GM21447 (cell line): ENCODE results near the gene KCNJ8.
"Not testable (repeated sequence)": the region's sequence is repeated elsewhere in the genome, so short reads cannot be mapped to it uniquely, and the experiment has no call there.

Experiments
- ATAC-seq: cut with Tn5 transposase; IDR thresholded peaks from one replicate; pipeline ENCODE4 v1.9.1; 2021; ENCODE audit not compliant: unreplicated experiment

Gene KCNJ8

DNA sequence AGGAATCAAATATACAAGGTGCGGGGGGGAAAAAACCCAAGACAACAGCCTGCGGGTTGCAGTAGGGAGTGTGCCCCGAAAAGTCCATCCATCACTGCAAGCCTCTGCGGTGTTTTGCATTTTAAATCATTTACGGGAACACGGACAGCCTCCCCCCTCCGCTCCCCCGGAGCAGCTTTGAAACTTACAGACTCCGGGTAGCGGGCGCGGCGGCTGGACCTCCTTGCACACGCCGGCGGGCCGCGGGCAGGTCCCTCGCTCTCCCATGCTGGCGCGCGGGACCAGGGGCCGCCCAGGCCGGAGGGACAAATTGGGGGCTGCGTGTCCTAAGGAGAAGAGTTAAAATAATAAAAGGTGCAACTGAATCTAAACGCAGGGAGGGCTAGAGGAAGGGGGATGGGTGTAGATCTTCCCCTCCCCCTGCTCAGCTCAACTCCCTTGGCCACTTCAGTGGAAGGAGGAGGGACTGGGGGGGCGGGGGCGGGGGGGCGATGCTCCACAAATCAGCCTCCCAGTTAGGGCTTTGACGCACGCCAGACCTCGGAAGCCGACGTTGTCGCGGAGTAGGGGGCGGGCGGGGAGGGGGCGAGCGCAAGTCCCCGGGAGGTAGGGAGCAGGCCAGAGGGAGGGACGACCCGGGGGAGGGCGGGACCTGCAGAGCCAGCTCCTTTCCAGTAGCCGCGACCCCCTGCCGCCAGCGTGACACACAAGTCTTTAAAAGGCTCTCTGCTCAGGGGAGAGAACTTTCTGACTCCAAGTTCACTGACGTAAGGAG is at the start of gene KCNJ8:
Gene KCNJ8 (minus strand): TSS at position 349 of the 775 bp plus-strand sequence. CDS start 1,090 bp downstream, outside the sequence.
- no peak for ATAC-seq

DNA sequence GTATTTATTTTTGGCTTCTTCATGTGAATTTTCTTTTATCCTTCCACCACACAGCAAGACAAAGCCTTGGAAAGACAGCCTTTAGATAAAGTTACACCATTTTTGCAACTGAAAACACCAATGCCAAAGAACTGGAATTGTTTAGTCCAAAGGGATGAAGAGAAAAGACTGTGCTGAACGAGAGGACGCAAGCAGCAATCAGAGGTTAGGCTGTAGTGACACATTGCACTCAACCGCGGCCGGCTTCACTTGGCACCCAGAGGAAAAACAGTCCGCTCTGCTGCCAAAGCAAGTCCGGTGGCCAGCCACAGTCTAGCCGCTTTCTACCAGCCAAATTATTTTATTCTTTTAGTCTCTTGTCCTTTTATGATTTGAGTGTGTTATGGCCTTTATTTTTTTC is 49.1 kb upstream of the KCNJ8 start:
- no peak for ATAC-seq

DNA sequence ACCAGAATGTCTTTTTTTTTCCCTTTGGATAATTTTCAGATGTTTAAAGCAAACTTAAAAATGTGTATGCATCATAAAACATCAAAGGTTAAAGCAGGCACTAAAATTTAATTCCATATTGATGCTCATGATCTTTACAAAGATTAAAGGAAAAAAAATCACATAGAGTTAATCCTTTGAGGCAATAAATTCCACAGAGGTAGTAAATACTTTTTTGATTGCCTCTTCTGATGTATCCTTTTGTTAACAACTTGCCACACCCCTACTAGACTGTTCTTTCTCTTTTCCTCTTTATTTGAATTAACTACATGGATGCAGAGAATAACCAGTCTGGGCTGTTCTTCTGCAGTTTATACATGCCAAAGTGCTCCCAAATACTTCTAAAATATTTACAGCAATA is 45.2 kb upstream of the KCNJ8 start:
- ATAC-seq: no peak

DNA sequence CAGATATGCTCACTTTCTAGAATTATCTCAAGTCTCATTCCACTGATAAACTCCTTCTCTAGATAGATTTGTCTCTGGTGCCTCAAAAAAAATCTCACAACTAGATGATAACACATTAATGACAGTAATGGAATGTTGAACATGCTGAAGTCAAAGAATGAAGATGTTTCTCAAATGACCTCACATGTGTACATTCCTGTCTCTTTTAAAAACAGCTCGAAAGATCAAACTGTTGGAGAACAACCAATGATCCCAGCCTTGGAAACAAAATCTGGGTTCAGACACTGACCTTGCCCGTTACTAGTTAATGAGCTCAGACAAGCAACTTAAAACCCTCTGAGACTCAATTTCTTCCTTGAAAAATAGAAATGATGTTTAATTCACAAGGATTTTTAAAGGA is 44.7 kb upstream of the KCNJ8 start:
- no peak for ATAC-seq

DNA sequence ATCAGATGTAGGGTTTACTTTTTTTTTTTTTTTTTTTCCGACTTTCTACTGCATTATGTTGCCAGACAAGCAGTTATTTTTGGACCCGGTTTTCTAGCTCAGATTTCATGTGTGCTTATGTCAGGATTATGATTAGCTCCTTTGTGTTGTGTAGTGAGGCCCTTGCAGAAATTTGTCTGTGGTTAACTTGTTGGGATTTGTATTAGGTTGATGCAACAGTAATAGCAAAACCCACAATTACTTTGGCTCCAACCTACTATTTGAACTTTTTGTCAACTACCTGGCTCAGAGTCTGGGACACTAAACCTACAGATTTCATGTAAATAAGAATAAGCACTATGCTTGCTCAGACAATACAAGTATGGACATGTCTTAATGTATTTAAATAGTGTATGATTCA is 44.1 kb upstream of the KCNJ8 start:
- no peak for ATAC-seq

DNA sequence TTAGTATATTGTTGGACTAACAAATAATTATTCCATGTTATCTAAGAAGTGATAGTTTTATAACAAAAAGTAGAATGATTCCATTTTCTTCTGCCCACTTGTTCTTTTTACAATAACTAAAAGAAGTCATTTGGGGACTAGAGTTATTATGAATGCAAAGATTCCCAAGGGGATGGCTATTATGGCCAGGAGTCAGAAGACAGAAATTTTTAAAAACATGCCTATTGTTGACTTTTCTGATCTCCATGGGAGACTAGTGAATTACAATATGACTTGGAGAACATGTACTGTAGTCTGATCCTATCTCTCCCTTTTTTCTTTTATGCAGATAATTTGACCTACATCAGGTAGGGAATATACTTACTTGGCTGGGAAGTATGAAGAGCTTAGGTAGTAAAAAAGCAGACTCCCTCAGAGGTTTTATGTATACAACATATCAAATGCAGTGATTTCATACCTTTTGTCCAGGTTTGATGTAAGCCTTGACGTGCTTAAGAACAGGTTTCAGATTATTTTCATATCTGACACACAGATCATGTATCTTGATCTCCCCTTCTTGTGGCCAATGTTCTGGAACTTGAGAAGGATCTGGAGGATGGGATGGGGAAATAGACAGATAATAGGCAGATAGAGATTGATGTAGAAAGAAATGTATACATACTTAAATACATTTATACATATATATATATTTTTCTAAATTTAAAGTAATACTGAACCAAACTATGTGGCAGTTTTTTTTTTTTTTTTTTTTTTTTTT is 41.0 kb upstream of the KCNJ8 start:
- ATAC-seq: no peak

DNA sequence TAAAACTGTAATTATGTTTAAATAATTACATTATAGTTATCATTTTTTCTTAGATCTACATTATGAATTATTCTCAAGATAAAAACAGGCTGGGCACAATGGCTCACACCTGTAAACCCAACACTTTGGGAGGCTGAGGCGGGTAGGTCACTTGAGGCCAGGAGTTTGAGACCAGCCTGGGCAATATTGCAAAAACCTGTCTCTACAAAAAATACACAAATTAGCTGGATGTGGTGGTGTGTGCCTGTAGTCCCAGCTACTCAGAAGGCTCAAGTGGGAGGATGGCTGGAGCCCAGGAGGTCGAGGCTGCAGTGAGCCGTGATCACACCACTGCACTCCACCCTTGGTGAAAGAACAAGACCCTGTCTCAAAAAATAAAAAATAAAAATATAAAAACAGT is 40.3 kb upstream of the KCNJ8 start:
- no peak for ATAC-seq

DNA sequence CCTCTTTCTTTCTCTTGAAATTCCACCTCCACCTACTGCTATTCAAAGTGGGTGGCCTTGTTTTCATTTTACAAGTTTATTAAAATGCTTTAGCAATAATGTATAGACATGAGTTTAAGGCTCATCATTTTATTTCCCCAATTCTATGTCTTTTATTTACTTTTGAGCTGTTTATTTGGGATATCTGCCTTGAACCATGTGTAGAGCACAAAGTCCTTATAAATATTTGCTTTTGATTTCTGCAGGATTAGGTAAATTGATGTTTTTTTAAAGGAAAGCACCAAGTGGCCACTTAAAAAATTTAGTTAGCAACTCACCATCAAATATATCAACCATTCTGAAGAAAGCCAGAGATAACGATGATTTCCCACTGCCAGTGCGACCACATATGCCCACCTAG is 39.8 kb upstream of the KCNJ8 start:
- no peak for ATAC-seq

DNA sequence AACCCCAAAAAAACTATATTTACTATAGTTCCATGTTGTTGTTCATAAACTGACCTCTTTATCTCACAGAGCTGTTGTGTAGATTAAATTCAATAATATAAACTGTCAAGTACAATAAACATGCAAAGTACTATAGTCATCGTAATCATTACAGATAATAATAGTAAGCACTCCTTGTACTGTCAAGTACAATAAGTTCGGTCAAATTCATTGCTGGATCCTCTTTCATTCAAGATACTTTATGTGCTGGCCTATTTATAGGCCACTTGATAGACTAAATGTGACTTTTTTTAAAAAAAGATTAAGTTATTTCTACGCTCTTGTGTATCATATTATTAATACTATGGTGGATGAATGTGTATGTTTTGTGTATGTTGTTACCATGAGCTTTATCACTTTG is 39.2 kb upstream of the KCNJ8 start:
- ATAC-seq: no peak

DNA sequence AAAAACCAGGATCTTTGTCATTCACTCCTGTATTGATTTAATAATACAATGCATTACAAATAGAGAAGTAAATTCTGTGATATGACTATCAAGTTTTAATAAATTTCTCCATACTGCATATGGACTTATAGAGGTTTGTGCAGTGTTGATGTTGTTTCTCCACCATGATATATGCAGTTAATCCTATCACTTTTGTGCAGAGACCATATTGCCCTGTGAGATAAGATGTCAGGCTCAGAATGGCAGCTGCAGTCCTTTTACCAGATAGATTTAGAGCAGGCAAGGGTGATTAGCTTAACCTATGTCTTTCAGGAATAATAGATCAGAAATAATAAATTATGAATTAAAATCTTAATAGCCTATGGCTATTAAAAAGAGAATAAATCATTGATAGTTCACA is 38.6 kb upstream of the KCNJ8 start:
- no peak for ATAC-seq

DNA sequence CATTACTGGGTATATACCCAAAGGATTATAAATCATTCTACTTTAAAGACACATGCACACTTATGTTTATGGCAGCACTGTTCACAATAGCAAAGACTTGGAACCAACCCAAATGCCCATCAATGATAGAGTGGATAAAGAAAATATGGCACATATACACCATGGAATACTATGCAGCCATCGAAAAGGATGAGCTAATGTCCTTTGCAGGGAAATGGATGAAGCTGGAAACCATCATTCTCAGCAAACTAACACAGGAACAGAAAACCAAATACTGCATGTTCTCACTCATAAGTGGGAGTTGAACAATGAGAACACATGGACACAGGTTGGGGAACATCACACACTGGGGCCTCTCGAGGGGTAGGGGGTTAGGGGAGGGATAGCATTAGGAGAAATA is 37.8 kb upstream of the KCNJ8 start:
- ATAC-seq: not testable (repeated sequence)

DNA sequence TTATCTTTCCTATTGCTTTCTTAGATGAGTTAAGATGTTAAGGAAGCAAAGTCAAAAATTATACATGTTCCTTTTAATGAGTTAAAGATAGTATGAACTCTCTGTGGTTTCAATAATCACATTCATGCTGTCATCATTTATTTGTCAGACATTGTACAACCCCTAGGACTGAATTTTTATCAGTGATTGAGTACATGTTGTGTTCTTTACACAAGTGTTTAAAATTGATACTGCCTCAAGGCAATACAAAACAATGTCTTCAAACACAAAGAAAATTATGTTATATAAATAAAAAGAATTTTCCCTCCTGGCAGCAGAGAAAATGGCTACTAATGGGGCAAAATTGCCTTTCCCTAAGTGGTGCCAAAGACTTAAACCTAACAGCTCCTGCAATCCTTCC is 34.6 kb upstream of the KCNJ8 start:
- ATAC-seq: no peak

DNA sequence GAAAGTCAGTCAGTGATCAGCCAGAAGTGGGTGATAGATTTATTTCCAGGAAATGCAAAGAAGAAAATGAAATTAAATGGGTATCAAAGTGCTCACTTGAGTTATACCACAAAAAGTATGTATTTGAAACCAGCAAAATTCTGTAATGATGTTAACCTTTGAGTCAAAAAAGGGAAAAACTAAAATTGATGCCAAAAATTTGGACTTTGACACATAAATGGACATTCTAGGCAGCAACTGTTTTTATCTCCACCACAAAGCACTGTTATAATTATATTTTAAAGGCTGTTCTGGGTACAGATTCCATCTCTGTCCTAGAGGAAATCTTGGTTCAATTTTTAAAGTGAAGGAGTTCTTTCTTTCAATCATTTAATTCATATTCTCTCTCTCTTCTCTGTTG is 31.7 kb upstream of the KCNJ8 start:
- ATAC-seq: no peak

DNA sequence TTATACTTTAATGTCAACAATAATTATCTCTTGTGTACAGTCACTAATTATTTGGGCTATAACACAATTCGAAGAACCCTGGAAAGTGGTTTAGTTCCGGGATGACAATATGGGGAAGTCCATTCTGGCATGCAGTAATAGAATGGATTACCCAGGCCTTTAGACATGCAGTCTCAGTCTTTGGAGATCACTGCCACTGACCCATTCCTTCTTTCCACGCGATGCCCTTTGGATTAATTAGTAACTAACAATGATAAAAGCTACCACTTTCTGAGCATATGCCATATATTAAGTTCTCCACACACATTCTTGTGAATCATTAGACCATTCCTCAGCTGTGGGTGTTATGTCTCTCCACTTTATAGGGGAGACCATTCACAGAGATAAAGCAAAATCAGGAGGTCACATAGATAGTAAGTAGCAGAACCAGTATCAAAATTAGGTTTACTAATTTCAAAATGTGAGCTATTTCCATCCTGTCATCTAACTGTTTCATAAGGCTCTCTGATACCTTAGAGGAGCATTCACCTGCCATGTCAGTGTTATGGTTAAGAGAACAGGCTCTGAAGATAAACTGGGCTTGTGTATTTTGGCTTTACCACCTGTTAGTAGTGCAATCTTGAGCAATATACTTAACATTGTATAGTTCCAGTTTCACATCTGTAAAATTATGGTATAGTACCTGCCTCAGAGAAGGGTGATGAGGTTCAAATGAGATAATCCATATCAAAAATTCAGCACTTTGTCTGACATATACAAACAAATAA is 27.2 kb upstream of the KCNJ8 start:
- no peak for ATAC-seq

DNA sequence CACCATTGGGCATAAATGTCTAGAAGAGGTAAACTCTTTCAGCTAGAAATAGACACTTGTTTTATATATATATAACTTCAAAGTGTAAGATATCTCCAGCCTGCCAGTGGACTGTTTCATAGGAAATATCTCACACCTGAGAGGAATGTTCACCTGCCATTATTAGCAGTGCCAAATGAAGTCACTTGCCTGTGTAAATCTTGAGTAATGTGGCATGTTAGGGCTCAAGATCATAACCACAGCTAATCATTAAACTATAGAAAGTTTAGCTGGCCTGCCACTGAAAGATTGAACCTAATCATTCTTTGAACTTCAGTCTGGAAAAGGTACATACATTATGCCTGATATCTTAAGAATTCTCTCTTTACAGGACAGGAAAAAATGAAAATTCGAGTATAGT is 25.5 kb upstream of the KCNJ8 start:
- ATAC-seq: no peak

DNA sequence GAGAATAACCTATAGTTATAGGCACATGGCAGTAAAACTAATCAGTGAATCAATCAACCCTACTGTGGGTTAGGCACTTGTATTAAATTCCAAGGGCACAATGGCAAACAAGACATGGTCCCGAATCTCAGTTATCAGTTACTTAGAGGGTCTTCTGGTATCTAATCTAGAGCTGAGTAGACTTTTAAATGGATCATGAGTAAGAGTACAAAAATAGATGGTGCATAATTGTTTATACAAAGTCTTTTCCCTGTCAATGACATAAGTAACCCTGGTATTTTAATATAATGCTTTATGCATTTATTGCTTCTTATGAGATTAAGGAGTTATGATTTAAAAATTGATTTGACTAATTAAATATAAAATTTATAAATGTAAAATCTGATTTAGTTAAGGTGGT is 23.0 kb upstream of the KCNJ8 start:
- no peak for ATAC-seq

DNA sequence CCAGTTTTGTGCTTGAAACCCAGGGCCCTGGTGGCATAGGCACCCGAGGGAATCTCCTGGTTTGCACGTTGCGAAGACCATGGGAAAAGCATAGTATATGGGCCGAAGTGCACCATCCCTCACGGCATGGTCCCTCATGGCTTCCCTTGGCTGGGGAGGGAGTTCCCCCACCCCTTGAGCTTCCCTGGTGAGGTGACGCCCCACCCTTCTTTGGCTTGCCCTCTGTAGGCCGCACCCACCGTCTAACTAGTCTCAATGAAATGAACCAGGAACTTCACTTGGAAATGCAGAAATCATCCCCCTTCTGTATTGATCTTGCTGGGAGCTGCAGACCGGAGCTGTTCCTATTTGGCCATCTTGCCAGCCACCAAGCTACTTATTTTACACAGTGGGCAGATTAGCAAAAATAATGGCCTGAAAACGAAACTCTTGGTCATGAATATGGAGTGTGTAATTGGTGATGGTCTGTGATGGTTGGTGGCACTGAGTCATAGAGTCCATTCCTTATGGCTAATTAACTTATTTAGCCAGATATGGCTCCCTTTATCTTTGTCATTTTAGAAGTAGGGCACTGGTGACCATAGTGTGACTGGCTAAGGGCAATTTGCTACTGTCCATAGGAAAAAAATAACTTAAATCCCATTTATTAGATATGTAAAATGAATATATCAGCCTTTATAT is 21.3 kb upstream of the KCNJ8 start:
- ATAC-seq: no peak

DNA sequence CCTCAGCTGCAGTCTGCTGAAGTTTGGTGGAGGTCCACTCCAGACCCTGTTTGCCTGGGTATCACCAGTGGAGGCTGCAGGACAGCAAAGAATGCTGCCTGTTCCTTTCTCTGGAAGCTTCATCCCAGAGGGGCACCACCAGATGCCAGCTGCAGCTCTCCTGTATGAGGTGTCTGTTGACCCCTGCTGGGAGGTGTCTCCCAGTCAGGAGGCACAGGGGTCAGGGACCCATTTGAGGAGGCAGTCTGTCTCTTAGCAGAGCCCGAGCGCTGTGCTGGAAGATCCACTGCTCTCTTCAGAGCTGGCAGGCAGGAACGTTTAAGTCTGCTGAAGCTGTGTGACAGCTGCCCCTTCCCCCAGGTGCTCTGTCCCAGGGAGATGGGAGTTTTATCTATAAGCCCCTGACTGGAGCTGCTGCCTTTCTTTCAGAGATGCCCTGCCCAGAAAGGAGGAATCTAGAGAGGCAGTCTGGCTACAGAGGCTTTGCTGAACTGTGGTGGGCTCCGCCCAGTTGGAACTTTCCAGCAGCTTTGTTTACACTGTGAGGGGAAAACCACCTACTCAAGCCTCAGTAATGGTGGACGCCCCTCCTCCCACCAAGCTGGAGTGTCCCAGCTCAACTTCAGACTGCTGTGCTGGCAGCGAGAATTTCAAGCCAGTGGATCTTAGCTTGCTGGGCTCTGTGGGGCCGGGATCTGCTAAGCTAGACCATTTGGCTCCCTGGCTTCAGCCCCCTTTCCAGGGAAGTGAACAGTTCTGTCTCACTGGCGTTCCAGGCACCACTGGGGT is 20.5 kb upstream of the KCNJ8 start:
- not testable (repeated sequence) for ATAC-seq

DNA sequence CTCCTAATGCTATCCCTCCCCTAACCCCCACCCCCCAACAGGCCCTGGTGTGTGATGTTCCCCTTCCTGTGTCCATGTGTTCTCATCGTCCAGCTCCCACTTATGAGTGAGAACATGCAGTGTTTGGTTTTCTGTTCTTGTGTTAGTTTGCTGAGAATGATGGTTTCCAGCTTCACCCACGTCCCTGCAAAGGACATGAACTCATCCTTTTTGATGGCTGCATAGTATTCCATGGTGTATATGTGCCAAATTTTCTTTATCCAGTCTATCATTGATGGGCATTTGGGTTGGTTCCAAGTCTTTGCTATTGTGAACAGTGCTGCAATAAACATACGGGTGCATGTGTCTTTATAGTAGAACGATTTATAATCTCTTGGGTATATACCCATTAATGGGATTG is 15.2 kb upstream of the KCNJ8 start:
- ATAC-seq: not testable (repeated sequence)
